Mesodermal cell (in vitro differentiated cells): Measurements from ENCODE around the gene DDX39A.

Experiments used
- H3K27ac ChIP-seq: 2 replicates; pipeline ENCODE4 v1.7.0; 2013; ENCODE audit warnings: mild to moderate bottlenecking, low read depth, low read length, moderate library complexity; ENCODE audit not compliant: severe bottlenecking
- H3K36me3 ChIP-seq: 2 replicates; pipeline ENCODE4 v1.7.1; 2013; ENCODE audit warnings: mild to moderate bottlenecking, low read length, moderate library complexity; ENCODE audit not compliant: control insufficient read depth, insufficient read depth
- H3K4me1 ChIP-seq: one replicate; pipeline ENCODE4 v1.7.1; 2013; ENCODE audit warnings: mild to moderate bottlenecking, low read length; ENCODE audit not compliant: insufficient read depth, control insufficient read depth, poor library complexity, severe bottlenecking
- H3K4me3 ChIP-seq: 2 replicates; pipeline ENCODE4 v1.7.0; 2013; ENCODE audit warnings: low read length, control low read depth, mild to moderate bottlenecking; ENCODE audit not compliant: insufficient read depth, poor library complexity, severe bottlenecking; ENCODE audit errors: extremely low read depth
- H3K9me3 ChIP-seq: 2 replicates; pipeline ENCODE4 v1.7.1; 2013; ENCODE audit warnings: mild to moderate bottlenecking, low read length, moderate library complexity; ENCODE audit not compliant: control insufficient read depth
- WGBS, 2 experiments: methylation state at CpG; one replicate each; pipeline ENCODE4 v1.1.5; 2013; ENCODE audit warnings: missing lambda C conversion rate in 2 of 2; ENCODE audit not compliant: insufficient coverage in 2 of 2; 5-methylcytosine and 5-hydroxymethylcytosine counted together

Gene DDX39A

GRCh38 chr19:14446336-14447036, 27.3 kb upstream of the DDX39A start:
- Histone ChIP-seq H3K4me1 (no peaks in the 10 kb centered on the region), H3K4me3 (no peak overlapping the region), H3K9me3 (no peaks in the 10 kb centered on the region), H3K27ac (no peak overlapping the region), H3K36me3 (peaks cover 63% of the 10 kb centered on the region)
- WGBS, 2 experiments: 93% methylated on average over 10 of the region's 10 CpGs

GRCh38 chr19:14443632-14444216, 24.6 kb upstream of the DDX39A start:
- Histone ChIP-seq H3K27ac (no peak overlapping the region), H3K36me3 (peaks cover 39% of the 10 kb centered on the region), H3K4me1 (peaks cover 7% of the 10 kb centered on the region), H3K9me3 (no peaks in the 10 kb centered on the region), H3K4me3 (no peak overlapping the region)
- WGBS, 2 experiments: 95 to 96% methylated on average over 11 to 14 of the region's 14 CpGs

GRCh38 chr19:14442891-14443631, 23.9 kb upstream of the DDX39A start:
- Histone ChIP-seq H3K27ac (no peak overlapping the region), H3K9me3 (no peaks in the 10 kb centered on the region), H3K4me3 (no peak overlapping the region), H3K4me1 (peaks cover 7% of the 10 kb centered on the region), H3K36me3 (peaks cover 32% of the 10 kb centered on the region)
- 97 to 98% methylated on average over 12 to 14 of the region's 16 CpGs for WGBS, 2 experiments

- no peaks in the 10 kb centered on the region for H3K9me3 ChIP-seq
- no peak overlapping the region for H3K4me3 ChIP-seq
- 94 to 96% methylated on average over 29 to 33 of the region's 34 CpGs for WGBS, 2 experiments
- H3K4me1 ChIP-seq: peaks cover 7% of the 10 kb centered on the region
- no peak overlapping the region for H3K27ac ChIP-seq
- H3K36me3 ChIP-seq: peaks cover 36% of the 10 kb centered on the region
Observed at GRCh38 chr19:14441041-14441938, 22.1 kb upstream of the DDX39A start.

GRCh38 chr19:14440049-14440448, 20.9 kb upstream of the DDX39A start:
- Histone ChIP-seq H3K27ac (no peak overlapping the region), H3K4me1 (peaks cover 7% of the 10 kb centered on the region), H3K36me3 (peaks cover 36% of the 10 kb centered on the region), H3K4me3 (no peak overlapping the region), H3K9me3 (no peaks in the 10 kb centered on the region)
- WGBS, 2 experiments: 82 to 87% methylated on average over 9 of the region's 9 CpGs

GRCh38 chr19:14439014-14439413, 19.9 kb upstream of the DDX39A start:
- no peaks in the 10 kb centered on the region for H3K9me3 ChIP-seq
- H3K4me1 ChIP-seq: peaks cover 15% of the 10 kb centered on the region
- no peak overlapping the region for H3K27ac ChIP-seq
- 92 to 94% methylated on average over 8 to 9 of the region's 9 CpGs for WGBS, 2 experiments
- peaks cover 27% of the 10 kb centered on the region for H3K36me3 ChIP-seq
- no peak overlapping the region for H3K4me3 ChIP-seq

- peaks cover 17% of the 10 kb centered on the region for H3K4me1 ChIP-seq
- H3K4me3 ChIP-seq: no peak overlapping the region
- H3K27ac ChIP-seq: no peak overlapping the region
- 93 to 95% methylated on average over 7 of the region's 7 CpGs for WGBS, 2 experiments
- no peaks in the 10 kb centered on the region for H3K9me3 ChIP-seq
- peaks cover 16% of the 10 kb centered on the region for H3K36me3 ChIP-seq
Observed at GRCh38 chr19:14437578-14438140, 18.5 kb upstream of the DDX39A start.

- H3K27ac ChIP-seq: no peak overlapping the region
- no peak overlapping the region for H3K4me3 ChIP-seq
- H3K4me1 ChIP-seq: peaks cover 17% of the 10 kb centered on the region
- peaks cover 6% of the 10 kb centered on the region for H3K36me3 ChIP-seq
- no peaks in the 10 kb centered on the region for H3K9me3 ChIP-seq
- WGBS, 2 experiments: 90 to 95% methylated on average over 12 to 16 of the region's 17 CpGs
Observed at GRCh38 chr19:14435320-14436050, 16.3 kb upstream of the DDX39A start.

GRCh38 chr19:14434543-14435319, 15.6 kb upstream of the DDX39A start:
- H3K27ac ChIP-seq: no peak overlapping the region

More at GRCh38 chr19:14434543-14435319, 15.6 kb upstream of the DDX39A start:
- Histone ChIP-seq H3K4me1 (peaks cover 12% of the 10 kb centered on the region), H3K36me3 (peaks cover 6% of the 10 kb centered on the region), H3K4me3 (peak overlapping the region; percentile 67), H3K9me3 (no peaks in the 10 kb centered on the region)
- WGBS, 2 experiments: 85 to 89% methylated on average over 16 to 23 of the region's 23 CpGs
